H1 (cell line): ENCODE measurements around the gene RAET1E. TPM values are rescaled to one million over a fixed set of nuclear protein-coding genes. Genes with fewer than 3 reads are reported as not detected.

ENCODE experiments used
- CTCF ChIA-PET: fragments of 300-600 bp; sonication (Branson Sonifier 250); formaldehyde crosslinking; loops from one replicate; lab custom pipeline; 2021; ENCODE audit not compliant: partially characterized antibody; lab: Charles Lee
- POLR2A ChIA-PET: fragments of 300-600 bp; sonication (Branson Sonifier 250); formaldehyde crosslinking; loops from one replicate; lab custom pipeline; 2021; ENCODE audit warnings: inconsistent platforms; ENCODE audit not compliant: partially characterized antibody; lab: Charles Lee
- DNase-seq, 2 experiments: peaks; one replicate each; pipeline versions ENCODE4 v3.0.0 to v3.0.0-alpha.2; 2010 to 2022; ENCODE audit warnings: low spot score in 2 of 2, low read depth in 1 of 2, mixed read lengths in 1 of 2
- FAIRE-seq: peaks from 2 replicates; lab custom pipeline; 2011; peaks lifted over from hg19 to GRCh38; lab: Jason Lieb, UNC
- H2AFZ ChIP-seq: 2 replicates; pipeline ENCODE4 v1.8.1; 2012; ENCODE audit warnings: low read length, inconsistent platforms
- H2AK5ac ChIP-seq: 2 replicates; pipeline ENCODE4 v1.6.1; 2013; ENCODE audit warnings: low read depth, low read length
- H2BK120ac ChIP-seq: replicated peaks from 2 replicates; pipeline ENCODE3; 2013; ENCODE audit warnings: low read depth, low read length, inconsistent platforms
- H2BK12ac ChIP-seq: 2 replicates; pipeline ENCODE4 v1.6.1; 2013; ENCODE audit warnings: low read depth, low read length
- H2BK15ac ChIP-seq: 2 replicates; pipeline ENCODE4 v1.6.1; 2013; ENCODE audit warnings: low read length
- H2BK20ac ChIP-seq: 2 replicates; pipeline ENCODE4 v1.6.1; 2013; ENCODE audit warnings: low read length
- H2BK5ac ChIP-seq: 2 replicates; pipeline ENCODE4 v1.6.1; 2013; ENCODE audit warnings: low read depth, low read length
- H3K14ac ChIP-seq: 2 replicates; pipeline ENCODE4 v1.6.1; 2013; ENCODE audit warnings: inconsistent platforms; ENCODE audit not compliant: insufficient read length
- H3K18ac ChIP-seq: 2 replicates; pipeline ENCODE4 v1.6.1; 2013; ENCODE audit warnings: low read length; ENCODE audit errors: extremely low read depth
- H3K23ac ChIP-seq: 2 replicates; pipeline ENCODE4 v1.6.1; 2013; ENCODE audit warnings: inconsistent platforms; ENCODE audit not compliant: insufficient read length
- H3K23me2 ChIP-seq: 2 replicates; pipeline ENCODE4 v1.6.1; 2013; ENCODE audit warnings: low read depth, low read length
- H3K27ac ChIP-seq: 2 replicates; pipeline ENCODE4 v1.6.1; 2011; ENCODE audit warnings: low read depth, low read length, inconsistent platforms
- H3K27me3 ChIP-seq, 4 experiments: replicated peaks in 1 of 4; 1 replicate in 1 of 4; 2 replicates in 3 of 4; pipeline versions ENCODE4 v1.6.1 to v1.8.1; 2011 to 2013; ENCODE audit warnings: low read length in 3 of 4, mild to moderate bottlenecking in 3 of 4, inconsistent platforms in 2 of 4, mixed read lengths in 2 of 4, moderate library complexity in 1 of 4; ENCODE audit not compliant: control insufficient read depth in 3 of 4, insufficient read depth in 3 of 4; ENCODE audit errors: extremely low read depth in 1 of 4
- H3K36me3 ChIP-seq, 4 experiments: 2 replicates each; pipeline versions ENCODE4 v1.6.1 to v1.8.1; 2011 to 2013; ENCODE audit warnings: mild to moderate bottlenecking in 4 of 4, low read length in 3 of 4, moderate library complexity in 2 of 4, control low read depth in 1 of 4, inconsistent platforms in 1 of 4; ENCODE audit not compliant: insufficient read depth in 4 of 4, control insufficient read depth in 2 of 4
- H3K4ac ChIP-seq: replicated peaks from 2 replicates; pipeline ENCODE3; 2013; ENCODE audit warnings: low read length, low read depth, mixed read lengths, inconsistent platforms; ENCODE audit not compliant: insufficient read length
- H3K4me1 ChIP-seq, 4 experiments: replicated peaks in 1 of 4; 1 replicate in 1 of 4; 2 replicates in 3 of 4; pipeline versions ENCODE4 v1.6.1 to v1.8.1; 2011 to 2013; ENCODE audit warnings: low read length in 3 of 4, inconsistent platforms in 2 of 4, mixed read lengths in 1 of 4; ENCODE audit not compliant: insufficient read depth in 4 of 4, control insufficient read depth in 3 of 4
- H3K4me2 ChIP-seq, 2 experiments: 2 replicates each; pipeline versions ENCODE4 v1.6.1 to v1.8.1; 2011 to 2013; ENCODE audit warnings: low read depth in 2 of 2, low read length in 2 of 2, control low read depth in 1 of 2, inconsistent platforms in 1 of 2, mild to moderate bottlenecking in 1 of 2; ENCODE audit not compliant: insufficient read depth in 1 of 2
- H3K4me3 ChIP-seq, 4 experiments: fragments of 200-600, 300-600 bp in 1 of 4; sonication (generic), shearing (Covaris generic), sonication (Bioruptor Twin) in 1 of 4; 2 replicates each; pipeline versions ENCODE4 v1.5.1 to v1.8.1; 2011 to 2016; ENCODE audit warnings: low read length in 4 of 4, low read depth in 3 of 4, control low read depth in 2 of 4, inconsistent platforms in 2 of 4, mild to moderate bottlenecking in 2 of 4, mixed read lengths in 1 of 4, moderate library complexity in 1 of 4; ENCODE audit not compliant: insufficient read depth in 2 of 4; ENCODE audit errors: extremely low read depth in 1 of 4
- H3K56ac ChIP-seq: replicated peaks from 2 replicates; pipeline ENCODE3; 2013; ENCODE audit warnings: low read depth, mild to moderate bottlenecking, mixed read lengths, low read length, inconsistent platforms; ENCODE audit not compliant: insufficient read length
- H3K79me1 ChIP-seq: 2 replicates; pipeline ENCODE4 v1.6.1; 2013; ENCODE audit warnings: low read depth, low read length, control low read depth
- H3K79me2 ChIP-seq, 2 experiments: 2 replicates each; pipeline versions ENCODE4 v1.6.1 to v1.8.1; 2012 to 2013; ENCODE audit warnings: low read length in 2 of 2, mild to moderate bottlenecking in 2 of 2, inconsistent platforms in 1 of 2; ENCODE audit not compliant: insufficient read depth in 2 of 2, control insufficient read depth in 1 of 2
- H3K9ac ChIP-seq, 4 experiments: replicated peaks in 1 of 4; 1 replicate in 1 of 4; 2 replicates in 3 of 4; pipeline versions ENCODE4 v1.6.1 to v1.8.1; 2011 to 2013; ENCODE audit warnings: low read depth in 3 of 4, low read length in 3 of 4, control low read depth in 2 of 4, mild to moderate bottlenecking in 2 of 4, moderate library complexity in 2 of 4, inconsistent platforms in 1 of 4; ENCODE audit errors: extremely low read depth in 1 of 4
- H3K9me3 ChIP-seq, 2 experiments: 2 replicates each; pipeline versions ENCODE4 v1.6.1 to v1.8.1; 2012 to 2013; ENCODE audit warnings: mild to moderate bottlenecking in 2 of 2, moderate library complexity in 2 of 2, control low read depth in 1 of 2, inconsistent platforms in 1 of 2, low read depth in 1 of 2, low read length in 1 of 2, mixed read lengths in 1 of 2; ENCODE audit not compliant: insufficient read depth in 2 of 2
- H4K20me1 ChIP-seq, 2 experiments: replicated peaks in 1 of 2; 2 replicates each; pipeline versions ENCODE3 to v1.8.1; 2011 to 2013; ENCODE audit warnings: inconsistent platforms in 2 of 2, low read length in 2 of 2, mild to moderate bottlenecking in 1 of 2; ENCODE audit not compliant: insufficient read depth in 2 of 2, control insufficient read depth in 1 of 2
- H4K5ac ChIP-seq: 2 replicates; pipeline ENCODE4 v1.6.1; 2013; ENCODE audit warnings: low read length, low read depth, mixed read lengths, inconsistent platforms; ENCODE audit not compliant: insufficient read length
- H4K8ac ChIP-seq: 2 replicates; pipeline ENCODE4 v1.8.0; 2013; ENCODE audit warnings: mild to moderate bottlenecking, moderate library complexity, low read length, inconsistent platforms; ENCODE audit not compliant: insufficient read depth; ENCODE audit errors: extremely low read depth
- H4K91ac ChIP-seq: replicated peaks from 2 replicates; pipeline ENCODE3; 2013; ENCODE audit warnings: low read length, mixed read lengths, inconsistent platforms; ENCODE audit not compliant: insufficient read length
- JUN ChIP-seq: IDR thresholded peaks from 2 replicates; pipeline ENCODE4 v1.6.1; 2011; ENCODE audit warnings: low read depth, mild to moderate bottlenecking, improper control_type of control experiment, low read length
- RFX5 ChIP-seq: IDR thresholded peaks from 2 replicates; pipeline ENCODE4 v1.6.1; 2011; ENCODE audit warnings: low read depth, low read length, improper control_type of control experiment, borderline replicate concordance
- WGBS, 2 experiments: shearing (Covaris generic) in 1 of 2; methylation state at CpG; one replicate each; pipeline versions ENCODE4 v1.1.6 to v1.1.7; 2013 to 2015; ENCODE audit warnings: low lambda C conversion rate in 2 of 2, mixed read lengths in 2 of 2, inconsistent platforms in 1 of 2, low coverage in 1 of 2, missing lambda C conversion rate in 1 of 2; ENCODE audit not compliant: insufficient replicate concordance in 2 of 2, insufficient coverage in 1 of 2, insufficient read length in 1 of 2; ENCODE audit errors: extremely low coverage in 1 of 2, missing lambda C conversion rate in 1 of 2; 5-methylcytosine and 5-hydroxymethylcytosine counted together
- polyA plus RNA-seq, 7 experiments: library from polyadenylated mRNA; depleted of rRNA in 3 of 7; stranded (reverse) in 5 of 7; unstranded in 2 of 7; fragments of >200 nt in 5 of 7; fragments of 200-250 nt in 2 of 7; gene quantifications; 1 replicate in 5 of 7; 2 replicates in 1 of 7; 4 replicates in 1 of 7; pipeline versions ENCODE4 v1.2.1 to v1.2.3, GENCODE V29; 2011 to 2013; ENCODE audit warnings: missing spikeins in 2 of 7, mixed read lengths in 2 of 7
- total RNA-seq: library from RNA; stranded (reverse); fragmentation: NEBNext Ultra II Directional; extraction: Animal tissue kit (Norgen Biotek cat#: 25700); gene quantifications from 2 replicates; pipeline ENCODE4 v1.2.1, GENCODE V29; 2021

The RAET1E gene
- total and polyA plus RNA-seq, 2 of the 8 experiments (the other 6 are each of a cell fraction or from before 2014, with no cell fraction given): not detected

- no peak overlapping the region for H3K23ac ChIP-seq
- H3K14ac ChIP-seq: no peak overlapping the region
- H4K8ac ChIP-seq: no peak overlapping the region
- H3K27me3 ChIP-seq: no peaks in the 10 kb centered on the region
- H3K79me2 ChIP-seq: no peaks in the 10 kb centered on the region
- peaks cover 2% of the 10 kb centered on the region; the same call in 1 of the 2 replicates for H3K23me2 ChIP-seq
- H3K9me3 ChIP-seq: no peaks in the 10 kb centered on the region
- POLR2A ChIA-PET: interaction anchor here (1.1 kb wide), 1 partner anchor 12 kb away, joined by 3 read pairs; no protein-coding TSS in a partner anchor
- no peak overlapping the region for H3K4me3 ChIP-seq
- no peak overlapping the region for H2AFZ ChIP-seq
- H3K4me2 ChIP-seq: no peak overlapping the region
- H4K91ac ChIP-seq: no peak overlapping the region
- WGBS, 2 experiments: 85% methylated on average over 10 of the region's 10 CpGs; no CpG with 5 or more reads in 1 of the 2 experiments
- H4K5ac ChIP-seq: no peak overlapping the region
- FAIRE-seq: no peak
- peaks cover 0 to 8% (median under 1%) of the 10 kb centered on the region in 4 experiments; a peak in 3 of 7 replicates for H3K4me1 ChIP-seq
- no peaks in the 10 kb centered on the region for H4K20me1 ChIP-seq
- no peak for TF ChIP-seq RFX5
- TF ChIP-seq JUN: no peak
- H3K9ac ChIP-seq: no peak overlapping the region
- no peak overlapping the region for H3K56ac ChIP-seq
- no peak overlapping the region for H3K4ac ChIP-seq
- no peak overlapping the region for H3K27ac ChIP-seq
- H2BK120ac ChIP-seq: no peak overlapping the region
- H2BK20ac ChIP-seq: no peak overlapping the region
- H2BK15ac ChIP-seq: no peak overlapping the region
- DNase-seq: no peak
- H3K18ac ChIP-seq: no peak overlapping the region
- H3K36me3 ChIP-seq: no peaks in the 10 kb centered on the region
- H3K79me1 ChIP-seq: no peaks in the 10 kb centered on the region
- 0 out of 2 replicates have a peak overlapping the region, but pooled peaks have one; percentile 1 for H2AK5ac ChIP-seq
- CTCF ChIA-PET: interaction anchor here (1.1 to 2.9 kb wide), 10 partner anchors 9 to 81 kb away, joined by 3 to 11 read pairs (median 5); no protein-coding TSS in a partner anchor
- 0 out of 2 replicates have a peak overlapping the region, but pooled peaks have one; percentile 73 for H2BK5ac ChIP-seq
- H2BK12ac ChIP-seq: peak overlapping the region; percentile 63
These were observed 28.5 kb downstream of the RAET1E start for GRCh38 chr6:149869275-149869892.
